Gastroesophageal sphincter (tissue), 4 donors: ENCODE data around the gene CCL2. TPM values are rescaled to one million over a fixed set of nuclear protein-coding genes. Genes with fewer than 3 reads are reported as not detected.

Source experiments
- ATAC-seq: fragments of 150-250 bp; one replicate; pipeline ENCODE4 v1.9.1; 2016; ENCODE audit warnings: mild to moderate bottlenecking, moderate library complexity
- H3K27ac ChIP-seq, 4 donors: fragments of 200-600 bp; sonication (generic) in 3 of 4; 1 replicate in 3 of 4; 2 replicates in 1 of 4; pipeline ENCODE4 v1.5.1; 2016 to 2019
- H3K27me3 ChIP-seq: fragments of 200-600 bp; sonication (generic); one replicate; pipeline ENCODE4 v1.5.1; 2019
- H3K36me3 ChIP-seq, 2 donors: fragments of 200-600 bp; sonication (generic); one replicate each; pipeline ENCODE4 v1.5.1; 2019; ENCODE audit warnings: control low read depth in 1 of 2
- H3K4me1 ChIP-seq, 3 donors: fragments of 200-600 bp; sonication (generic); 1 replicate in 2 of 3; 2 replicates in 1 of 3; pipeline ENCODE4 v1.5.1; 2016 to 2019; ENCODE audit warnings: control low read depth in 2 of 3
- H3K4me3 ChIP-seq, 2 donors: fragments of 200-600 bp; sonication (generic); one replicate each; pipeline ENCODE4 v1.5.1; 2019; ENCODE audit warnings: mild to moderate bottlenecking in 1 of 2, moderate library complexity in 1 of 2
- H3K9me3 ChIP-seq, 3 donors: fragments of 200-600 bp; sonication (generic); one replicate each; pipeline ENCODE4 v1.5.1; 2017 to 2019; ENCODE audit warnings: control low read depth in 2 of 3
- EP300 ChIP-seq: sonication (generic); formaldehyde crosslinking; IDR thresholded peaks from one replicate; pipeline ENCODE4 v1.6.1; 2017; ENCODE audit warnings: antibody characterized with exemption, mild to moderate bottlenecking
- POLR2A ChIP-seq, 2 donors: fragments of 450-650 bp; IDR thresholded peaks; one replicate each; pipeline ENCODE4 v1.6.1; 2017; ENCODE audit warnings: antibody characterized with exemption in 2 of 2, mild to moderate bottlenecking in 2 of 2, moderate library complexity in 1 of 2
- POLR2AphosphoS5 ChIP-seq: sonication (generic); formaldehyde crosslinking; IDR thresholded peaks from one replicate; pipeline ENCODE4 v1.6.1; 2017; ENCODE audit warnings: antibody characterized with exemption
- WGBS, 2 donors: methylation state at CpG; one replicate each; pipeline ENCODE4 v1.1.5; 2018; ENCODE audit warnings: low coverage in 1 of 2; 5-methylcytosine and 5-hydroxymethylcytosine counted together
- total RNA-seq, 4 donors: library from RNA; depleted of rRNA; stranded (reverse); fragments of >200 nt; gene quantifications; one replicate each; pipeline ENCODE4 v1.1.0, GENCODE V29; 2016
- TF ChIP-seq, protein P1 (sequence below), 4 experiments: fragments of 200-600 bp in 2 of 4; fragments of 450-650 bp in 2 of 4; sonication (generic) in 1 of 4; IDR thresholded peaks; one replicate each; pipeline ENCODE4 v1.5.1; 2017 to 2019; ENCODE audit warnings: antibody characterized with exemption in 4 of 4, mild to moderate bottlenecking in 2 of 4, moderate library complexity in 2 of 4

CCL2 gene
- total RNA-seq, 4 donors from 2014 or later: 5.0 to 121 (median 20.9) TPM

DNA sequence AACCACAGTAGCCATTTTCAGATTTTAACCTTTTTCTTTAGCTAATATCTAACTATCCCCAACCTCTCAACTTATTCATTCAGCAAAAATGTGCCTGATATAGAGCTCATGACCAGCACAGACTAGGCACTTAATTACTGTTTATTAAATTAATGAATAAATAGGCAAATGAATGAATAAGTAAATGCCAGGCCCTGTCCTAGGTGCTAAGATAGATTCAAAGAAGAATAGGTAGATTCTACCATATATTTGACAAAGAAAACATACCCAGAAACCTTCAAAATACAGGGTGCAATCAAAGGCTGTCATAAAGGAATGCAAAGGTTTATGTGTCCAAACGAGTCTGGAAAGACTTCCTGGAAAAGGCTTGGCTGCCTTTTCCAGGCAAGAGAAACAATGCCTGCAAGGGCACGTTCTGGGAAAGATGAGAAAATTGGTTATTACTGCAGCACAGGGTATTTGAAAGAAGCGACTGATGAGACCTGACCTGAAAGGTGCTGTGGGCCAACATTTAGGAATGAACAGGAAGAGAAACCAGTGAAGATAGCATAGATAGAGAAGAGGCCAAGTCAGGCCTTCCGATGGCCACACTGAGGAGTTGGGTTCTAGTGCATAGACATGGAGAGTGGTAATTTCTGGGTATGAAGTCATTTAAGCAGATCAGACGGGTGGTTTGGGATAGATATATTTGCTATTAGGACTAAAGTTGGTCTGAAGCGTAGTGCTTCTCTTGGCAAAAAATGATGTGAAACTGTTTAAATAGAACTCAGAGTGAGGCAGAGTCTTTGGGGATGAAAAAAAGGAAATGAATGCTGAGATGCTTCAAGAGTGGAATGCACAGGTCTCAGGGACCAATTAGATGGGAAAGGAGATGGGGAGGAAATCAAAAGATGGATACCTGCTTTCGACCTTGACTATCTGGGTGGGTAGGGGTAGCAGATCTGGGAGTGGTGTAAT lies 11.4 kb upstream of the CCL2 start:
- Histone ChIP-seq H3K9me3 (no peaks in the 10 kb centered on the region), H3K36me3 (no peaks in the 10 kb centered on the region), H3K27me3 (no peaks in the 10 kb centered on the region), H3K4me1 (peaks cover 6 to 57% (median 27%) of the 10 kb centered on the region in 3 donors), H3K4me3 (no peak overlapping the region), H3K27ac (peak overlapping the region in 1 of 4 donors; percentile 55)
- TF ChIP-seq EP300 (no peak), POLR2AphosphoS5 (no peak), POLR2A (IDR thresholded peaks at IDR 0.05) (no peak)
- TF ChIP-seq, protein P1, sequence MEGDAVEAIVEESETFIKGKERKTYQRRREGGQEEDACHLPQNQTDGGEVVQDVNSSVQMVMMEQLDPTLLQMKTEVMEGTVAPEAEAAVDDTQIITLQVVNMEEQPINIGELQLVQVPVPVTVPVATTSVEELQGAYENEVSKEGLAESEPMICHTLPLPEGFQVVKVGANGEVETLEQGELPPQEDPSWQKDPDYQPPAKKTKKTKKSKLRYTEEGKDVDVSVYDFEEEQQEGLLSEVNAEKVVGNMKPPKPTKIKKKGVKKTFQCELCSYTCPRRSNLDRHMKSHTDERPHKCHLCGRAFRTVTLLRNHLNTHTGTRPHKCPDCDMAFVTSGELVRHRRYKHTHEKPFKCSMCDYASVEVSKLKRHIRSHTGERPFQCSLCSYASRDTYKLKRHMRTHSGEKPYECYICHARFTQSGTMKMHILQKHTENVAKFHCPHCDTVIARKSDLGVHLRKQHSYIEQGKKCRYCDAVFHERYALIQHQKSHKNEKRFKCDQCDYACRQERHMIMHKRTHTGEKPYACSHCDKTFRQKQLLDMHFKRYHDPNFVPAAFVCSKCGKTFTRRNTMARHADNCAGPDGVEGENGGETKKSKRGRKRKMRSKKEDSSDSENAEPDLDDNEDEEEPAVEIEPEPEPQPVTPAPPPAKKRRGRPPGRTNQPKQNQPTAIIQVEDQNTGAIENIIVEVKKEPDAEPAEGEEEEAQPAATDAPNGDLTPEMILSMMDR (IDR thresholded peaks at IDR 0.05): no peak
- no peak for ATAC-seq
- WGBS, 2 donors: 73 to 83% methylated on average over 7 of the region's 7 CpGs

DNA sequence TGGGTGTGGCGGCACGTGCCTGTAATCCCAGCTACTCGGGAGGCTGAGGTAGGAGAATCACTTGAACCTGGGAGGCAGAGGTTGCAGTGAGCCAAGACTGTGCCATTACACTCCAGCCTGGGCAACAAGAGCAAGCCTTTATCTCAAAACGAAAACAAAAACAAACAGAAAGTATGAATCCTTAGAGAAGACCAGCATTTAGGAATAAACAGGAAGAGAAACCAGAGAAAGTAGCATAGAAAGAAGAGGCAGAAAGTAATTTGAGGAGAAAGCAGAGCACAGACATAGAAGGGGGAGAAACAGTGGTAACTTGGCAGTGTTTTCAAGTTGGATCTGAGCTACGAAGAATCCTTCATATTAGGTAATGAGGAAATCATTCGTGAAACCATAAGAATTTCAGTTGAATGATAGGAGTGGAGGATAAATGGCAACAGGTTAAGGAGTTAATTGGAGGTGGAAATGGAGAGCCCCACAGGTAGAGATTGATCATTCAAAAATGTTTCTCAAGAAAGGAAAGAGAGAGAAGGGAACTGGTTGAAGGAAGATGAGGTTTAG lies 9.7 kb upstream of the CCL2 start:
- no peak for ATAC-seq
- 43 to 72% methylated on average over 3 to 5 of the region's 6 CpGs for WGBS, 2 donors
- Histone ChIP-seq H3K4me1 (peaks cover 18 to 62% (median 39%) of the 10 kb centered on the region in 3 donors), H3K9me3 (no peaks in the 10 kb centered on the region), H3K36me3 (no peaks in the 10 kb centered on the region), H3K27ac (no peak overlapping the region), H3K4me3 (no peak overlapping the region), H3K27me3 (no peaks in the 10 kb centered on the region)
- TF ChIP-seq POLR2AphosphoS5: no peak

DNA sequence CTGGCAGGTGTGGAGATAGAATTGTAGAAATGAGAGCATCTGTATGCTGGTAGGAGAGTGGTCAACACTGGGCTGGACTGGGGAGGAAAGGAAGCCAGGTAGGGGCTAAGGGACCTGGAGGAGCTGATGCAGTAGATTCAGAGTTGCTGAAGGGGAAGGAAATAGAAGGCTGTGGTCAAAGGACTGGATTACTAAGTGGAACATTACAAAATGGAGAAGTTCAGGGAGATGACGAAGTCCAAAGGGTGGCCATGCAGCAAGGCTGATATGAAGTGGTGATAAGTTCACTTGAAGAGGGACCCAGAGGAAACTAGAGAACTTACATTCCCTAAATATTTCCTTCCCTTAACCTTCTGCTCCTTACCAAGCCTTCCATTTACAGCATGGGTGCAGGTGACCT lies 8.6 kb upstream of the CCL2 start:
- H3K4me3 ChIP-seq: no peak overlapping the region
- TF ChIP-seq, protein P1 (IDR thresholded peaks at IDR 0.05): no peak
- TF ChIP-seq EP300 (no peak), POLR2A (IDR thresholded peaks at IDR 0.05) (no peak), POLR2AphosphoS5 (no peak)
- no peaks in the 10 kb centered on the region for H3K36me3 ChIP-seq
- 59 to 90% methylated on average over 1 of the region's 1 CpG for WGBS, 2 donors
- peak overlapping the region in 2 of 4 donors; percentile 9 to 76 for H3K27ac ChIP-seq
- H3K27me3 ChIP-seq: no peaks in the 10 kb centered on the region
- peaks cover 23 to 62% (median 45%) of the 10 kb centered on the region in 3 donors for H3K4me1 ChIP-seq
- no peaks in the 10 kb centered on the region for H3K9me3 ChIP-seq
- no peak for ATAC-seq

DNA sequence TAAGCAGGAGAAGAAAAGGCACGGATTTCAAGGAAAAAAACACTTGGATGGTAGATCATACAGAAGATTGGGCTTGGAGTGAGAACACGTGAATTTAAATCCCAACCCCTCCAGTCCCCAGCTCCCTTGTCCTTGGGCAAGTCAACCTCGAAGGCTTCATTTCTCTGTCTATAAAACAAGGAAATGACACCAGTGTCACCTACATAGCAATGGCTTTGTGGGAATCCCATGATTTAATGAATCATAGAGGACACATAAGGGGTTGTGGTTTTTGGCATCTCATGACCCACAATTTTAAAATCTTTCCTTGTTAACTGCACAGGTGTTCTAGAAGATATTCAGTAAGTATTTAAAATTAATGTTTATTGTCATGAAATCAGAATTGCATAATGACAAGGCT lies 8.2 kb upstream of the CCL2 start:
- no peaks in the 10 kb centered on the region for H3K27me3 ChIP-seq
- TF ChIP-seq, protein P1 (IDR thresholded peaks at IDR 0.05): no peak
- TF ChIP-seq EP300: no peak
- no peak for TF ChIP-seq POLR2AphosphoS5
- TF ChIP-seq POLR2A (IDR thresholded peaks at IDR 0.05): no peak
- no peaks in the 10 kb centered on the region for H3K36me3 ChIP-seq
- no peak for ATAC-seq
- peaks cover 27 to 62% (median 48%) of the 10 kb centered on the region in 3 donors for H3K4me1 ChIP-seq
- H3K4me3 ChIP-seq: no peak overlapping the region
- H3K27ac ChIP-seq: peak overlapping the region in 3 of 4 donors; percentile 76 to 92 (median 84)
- no peaks in the 10 kb centered on the region for H3K9me3 ChIP-seq
- 71 to 82% methylated on average over 2 to 3 of the region's 3 CpGs for whole genome bisulfite sequencing, 2 donors

DNA sequence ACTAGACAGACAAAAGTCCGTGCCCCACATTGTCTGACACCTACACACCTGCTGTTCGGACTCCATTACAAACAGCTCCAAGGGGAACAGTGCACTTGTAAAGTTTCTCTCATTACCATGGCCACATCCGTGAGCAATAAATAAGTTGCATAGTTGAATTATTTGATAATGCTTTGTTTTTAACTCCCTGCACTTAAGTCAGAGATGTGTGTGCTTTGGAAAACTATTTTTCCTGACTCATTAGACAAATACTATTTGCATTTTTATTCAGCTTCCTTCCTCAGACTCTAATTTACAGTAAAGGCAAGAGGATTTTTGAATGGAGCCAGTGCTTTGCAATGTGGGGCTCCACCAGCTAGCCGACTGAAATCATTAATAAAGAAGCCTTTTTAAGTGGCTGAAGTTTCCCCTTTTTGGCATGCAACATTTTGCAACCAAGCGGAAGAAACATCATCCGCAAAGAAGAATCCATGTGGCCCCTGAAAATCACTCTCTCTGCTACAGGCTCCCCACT lies 6.5 kb upstream of the CCL2 start:
- Histone ChIP-seq H3K4me1 (peaks cover 42 to 64% (median 52%) of the 10 kb centered on the region in 3 donors), H3K27ac (peak overlapping the region; percentile 49 to 92 (median 80)), H3K9me3 (no peaks in the 10 kb centered on the region), H3K36me3 (no peaks in the 10 kb centered on the region), H3K27me3 (no peaks in the 10 kb centered on the region), H3K4me3 (no peak overlapping the region)
- WGBS, 2 donors: 17 to 21% methylated on average over 6 of the region's 6 CpGs
- peak; percentile 63 for TF ChIP-seq POLR2AphosphoS5
- TF ChIP-seq POLR2A (IDR thresholded peaks at IDR 0.05): no peak
- TF ChIP-seq, protein P1 (IDR thresholded peaks at IDR 0.05): no peak
- no peak for TF ChIP-seq EP300
- ATAC-seq: no peak
